ENCODE results near the gene SLC35D1. TPM values are rescaled to one million over a fixed set of nuclear protein-coding genes. Genes with fewer than 3 reads are reported as not detected.

The SLC35D1 gene
- total and polyA plus RNA-seq, 8 donors = 8.5 to 10.9 (median 9.3) TPM

DNA sequence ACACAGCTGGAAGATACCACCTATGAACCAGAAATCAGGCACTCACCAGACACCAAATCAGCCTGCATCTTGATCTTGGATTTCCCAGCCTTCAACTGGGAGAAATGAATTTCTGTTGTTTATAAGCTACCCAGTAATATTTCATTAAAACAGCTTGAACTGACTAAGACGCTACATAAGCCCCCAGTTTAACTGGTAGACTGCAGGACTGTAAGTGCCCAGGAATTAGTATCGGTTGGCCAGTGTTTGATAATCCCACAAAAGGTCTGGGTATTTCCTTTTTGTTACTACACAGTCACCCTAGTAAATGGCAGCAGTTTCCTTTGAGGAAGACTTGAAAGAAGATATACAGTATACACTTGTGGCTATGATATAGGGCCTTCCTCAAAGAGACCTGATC, 7.3 kb upstream of the SLC35D1 start:
- DNase-seq = no peak
- Histone ChIP-seq H3K9me3 (no peaks in the 10 kb centered on the region), H3K36me3 (no peaks in the 10 kb centered on the region), H3K4me3 (no peak overlapping the region), H3K27me3 (no peaks in the 10 kb centered on the region), H3K4me1 (no peaks in the 10 kb centered on the region), H3K27ac (no peak overlapping the region)
- intact Hi-C loops (cut with DNase I) = no loop called here
- ATAC-seq = no peak
- TF ChIP-seq, protein P1, sequence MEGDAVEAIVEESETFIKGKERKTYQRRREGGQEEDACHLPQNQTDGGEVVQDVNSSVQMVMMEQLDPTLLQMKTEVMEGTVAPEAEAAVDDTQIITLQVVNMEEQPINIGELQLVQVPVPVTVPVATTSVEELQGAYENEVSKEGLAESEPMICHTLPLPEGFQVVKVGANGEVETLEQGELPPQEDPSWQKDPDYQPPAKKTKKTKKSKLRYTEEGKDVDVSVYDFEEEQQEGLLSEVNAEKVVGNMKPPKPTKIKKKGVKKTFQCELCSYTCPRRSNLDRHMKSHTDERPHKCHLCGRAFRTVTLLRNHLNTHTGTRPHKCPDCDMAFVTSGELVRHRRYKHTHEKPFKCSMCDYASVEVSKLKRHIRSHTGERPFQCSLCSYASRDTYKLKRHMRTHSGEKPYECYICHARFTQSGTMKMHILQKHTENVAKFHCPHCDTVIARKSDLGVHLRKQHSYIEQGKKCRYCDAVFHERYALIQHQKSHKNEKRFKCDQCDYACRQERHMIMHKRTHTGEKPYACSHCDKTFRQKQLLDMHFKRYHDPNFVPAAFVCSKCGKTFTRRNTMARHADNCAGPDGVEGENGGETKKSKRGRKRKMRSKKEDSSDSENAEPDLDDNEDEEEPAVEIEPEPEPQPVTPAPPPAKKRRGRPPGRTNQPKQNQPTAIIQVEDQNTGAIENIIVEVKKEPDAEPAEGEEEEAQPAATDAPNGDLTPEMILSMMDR (IDR thresholded peaks at IDR 0.05) = no peak

DNA sequence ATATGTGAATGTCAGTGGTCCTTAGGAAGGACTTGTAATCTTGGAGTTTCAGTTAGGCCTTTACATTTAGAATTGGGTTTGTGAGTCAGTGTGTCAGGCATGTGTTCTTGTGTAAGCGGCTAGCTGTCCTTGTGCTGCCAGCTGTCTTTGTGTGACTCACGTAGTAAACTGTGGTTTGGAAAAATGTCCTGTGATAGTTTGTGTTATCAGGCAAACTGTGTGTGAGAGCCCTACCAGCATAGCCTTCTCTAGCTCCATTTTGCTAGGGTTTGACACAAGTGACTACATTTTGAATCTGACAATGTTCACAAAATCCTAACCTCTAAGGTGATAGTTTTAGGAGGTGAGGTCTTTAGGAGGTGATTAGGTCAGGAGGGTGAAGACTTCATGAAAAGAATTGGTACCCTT, 6.9 kb upstream of the SLC35D1 start:
- ATAC-seq = peak; percentile 87
- intact Hi-C loops (cut with DNase I) = no loop called here
- H3K27ac ChIP-seq = no peak overlapping the region

DNA sequence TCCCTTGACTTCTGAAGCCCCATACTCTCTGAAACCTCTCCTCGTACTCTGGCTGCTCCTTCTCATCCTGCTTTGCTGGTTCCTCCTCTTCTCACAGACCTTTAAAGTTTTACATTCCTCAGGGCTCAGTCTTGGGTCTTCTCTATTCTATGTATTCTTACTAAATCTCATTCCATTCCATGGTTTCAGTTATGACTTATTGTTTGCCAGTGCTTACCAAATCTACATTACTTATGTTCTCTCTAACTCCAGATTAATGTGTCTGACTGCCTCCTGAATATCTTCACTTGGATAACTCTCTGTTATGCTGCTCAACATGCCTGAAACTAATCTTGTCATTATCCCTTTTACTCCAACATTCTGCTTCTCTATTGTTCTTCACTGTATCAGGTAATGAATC, 5.4 kb upstream of the SLC35D1 start:
- H3K4me1 ChIP-seq = peaks cover 0 to 3% of the 10 kb centered on the region in 2 donors
- intact Hi-C loops (cut with DNase I) = no loop called here
- no peaks in the 10 kb centered on the region for H3K36me3 ChIP-seq
- H3K27me3 ChIP-seq = no peaks in the 10 kb centered on the region
- DNase-seq (no peak), ATAC-seq (no peak)
- TF ChIP-seq, protein P1 (IDR thresholded peaks at IDR 0.05) = no peak
- no peak overlapping the region for H3K27ac ChIP-seq
- H3K4me3 ChIP-seq = no peak overlapping the region
- H3K9me3 ChIP-seq = no peaks in the 10 kb centered on the region

More for the DNA sequence above, 6.9 kb upstream of the SLC35D1 start:
- TF ChIP-seq, protein P1 (IDR thresholded peaks at IDR 0.05) = no peak
- no peaks in the 10 kb centered on the region for H3K4me1 ChIP-seq
- no peaks in the 10 kb centered on the region for H3K27me3 ChIP-seq
- H3K36me3 ChIP-seq = no peaks in the 10 kb centered on the region
- DNase-seq = no peak
- no peaks in the 10 kb centered on the region for H3K9me3 ChIP-seq
- no peak overlapping the region for H3K4me3 ChIP-seq

DNA sequence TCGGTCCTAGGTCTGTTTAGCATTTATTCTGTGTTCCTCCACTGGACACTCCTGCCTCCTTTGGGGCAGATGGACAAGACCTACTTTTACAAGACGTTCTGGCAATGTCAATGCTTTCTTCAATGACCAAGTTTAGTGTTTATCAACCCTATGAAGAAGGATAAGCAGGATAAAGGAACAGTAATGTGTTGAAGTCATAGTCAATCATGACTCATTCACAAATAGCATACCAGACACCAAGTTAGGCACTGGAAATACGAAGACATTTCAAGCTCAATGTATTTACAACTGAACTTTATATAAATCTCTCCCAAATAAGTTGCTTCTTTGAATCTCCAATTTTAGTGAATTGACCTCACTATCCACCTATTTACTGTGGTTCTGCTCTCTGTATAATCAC, 4.8 kb upstream of the SLC35D1 start:
- no peaks in the 10 kb centered on the region for H3K9me3 ChIP-seq
- TF ChIP-seq, protein P1 (IDR thresholded peaks at IDR 0.05) = no peak
- intact Hi-C loops (cut with DNase I) = no loop called here
- H3K27me3 ChIP-seq = no peaks in the 10 kb centered on the region
- peaks cover 0 to 4% of the 10 kb centered on the region in 2 donors for H3K4me1 ChIP-seq
- no peak overlapping the region for H3K27ac ChIP-seq
- no peak overlapping the region for H3K4me3 ChIP-seq
- ATAC-seq (no peak), DNase-seq (no peak)
- no peaks in the 10 kb centered on the region for H3K36me3 ChIP-seq

DNA sequence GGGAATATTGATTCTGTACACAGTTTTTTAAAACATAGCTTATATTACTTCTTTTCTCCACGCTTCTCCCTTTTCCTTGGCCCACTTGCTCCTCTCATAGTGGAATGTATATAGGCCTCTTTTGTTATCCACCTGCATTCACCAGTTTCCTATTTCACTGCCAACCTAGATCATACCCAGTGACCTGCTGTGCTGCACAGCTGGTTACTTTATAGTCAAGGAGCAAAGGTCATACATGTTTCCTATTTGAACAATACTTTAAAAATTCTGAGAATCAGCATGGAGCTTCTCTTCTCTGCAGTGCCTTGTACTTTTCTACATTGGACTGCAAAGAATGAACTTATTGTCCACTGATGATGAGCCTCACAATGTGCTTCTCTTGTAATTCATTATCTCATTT, 4.3 kb upstream of the SLC35D1 start:
- Histone ChIP-seq H3K36me3 (no peaks in the 10 kb centered on the region), H3K27ac (no peak overlapping the region), H3K4me3 (no peak overlapping the region), H3K27me3 (no peaks in the 10 kb centered on the region), H3K4me1 (peaks cover 0 to 4% of the 10 kb centered on the region in 2 donors), H3K9me3 (no peaks in the 10 kb centered on the region)
- intact Hi-C loops (cut with DNase I) = no loop called here
- DNase-seq (no peak), ATAC-seq (no peak)
- TF ChIP-seq, protein P1 (IDR thresholded peaks at IDR 0.05) = no peak

Data from left lung (tissue), 10 donors.